Suprapubic skin (tissue), 4 donors: Measurements from ENCODE around the gene KREMEN1.

ENCODE experiments used
- EP300 ChIP-seq: sonication (generic); formaldehyde crosslinking; IDR thresholded peaks from one replicate; pipeline ENCODE4 v1.6.1; 2017; ENCODE audit warnings: antibody characterized with exemption
- POLR2A ChIP-seq, 2 donors: fragments of 450-650 bp; IDR thresholded peaks; one replicate each; pipeline ENCODE4 v1.6.1; 2017; ENCODE audit warnings: antibody characterized with exemption in 2 of 2, mild to moderate bottlenecking in 2 of 2, moderate library complexity in 2 of 2
- POLR2AphosphoS5 ChIP-seq, 3 donors: sonication (generic); formaldehyde crosslinking; IDR thresholded peaks; one replicate each; pipeline ENCODE4 v1.6.1; 2017; ENCODE audit warnings: antibody characterized with exemption in 3 of 3
- TF ChIP-seq, protein P1 (sequence below), 2 donors: fragments of 200-600 bp in 1 of 2; fragments of 450-650 bp in 1 of 2; sonication (generic) in 1 of 2; IDR thresholded peaks; one replicate each; pipeline ENCODE4 v1.5.1; 2016 to 2019; ENCODE audit warnings: antibody characterized with exemption in 2 of 2, mild to moderate bottlenecking in 1 of 2, moderate library complexity in 1 of 2

- TF ChIP-seq, protein P1, sequence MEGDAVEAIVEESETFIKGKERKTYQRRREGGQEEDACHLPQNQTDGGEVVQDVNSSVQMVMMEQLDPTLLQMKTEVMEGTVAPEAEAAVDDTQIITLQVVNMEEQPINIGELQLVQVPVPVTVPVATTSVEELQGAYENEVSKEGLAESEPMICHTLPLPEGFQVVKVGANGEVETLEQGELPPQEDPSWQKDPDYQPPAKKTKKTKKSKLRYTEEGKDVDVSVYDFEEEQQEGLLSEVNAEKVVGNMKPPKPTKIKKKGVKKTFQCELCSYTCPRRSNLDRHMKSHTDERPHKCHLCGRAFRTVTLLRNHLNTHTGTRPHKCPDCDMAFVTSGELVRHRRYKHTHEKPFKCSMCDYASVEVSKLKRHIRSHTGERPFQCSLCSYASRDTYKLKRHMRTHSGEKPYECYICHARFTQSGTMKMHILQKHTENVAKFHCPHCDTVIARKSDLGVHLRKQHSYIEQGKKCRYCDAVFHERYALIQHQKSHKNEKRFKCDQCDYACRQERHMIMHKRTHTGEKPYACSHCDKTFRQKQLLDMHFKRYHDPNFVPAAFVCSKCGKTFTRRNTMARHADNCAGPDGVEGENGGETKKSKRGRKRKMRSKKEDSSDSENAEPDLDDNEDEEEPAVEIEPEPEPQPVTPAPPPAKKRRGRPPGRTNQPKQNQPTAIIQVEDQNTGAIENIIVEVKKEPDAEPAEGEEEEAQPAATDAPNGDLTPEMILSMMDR (IDR thresholded peaks at IDR 0.05): no peak
- TF ChIP-seq POLR2AphosphoS5 (IDR thresholded peaks at IDR 0.05) (no peak), POLR2A (IDR thresholded peaks at IDR 0.05) (no peak), EP300 (no peak)
Observed at GRCh38 chr22:29129808-29130140, 56.9 kb downstream of the KREMEN1 start.
